Measurements from ENCODE around the gene ABI3BP.

DNA sequence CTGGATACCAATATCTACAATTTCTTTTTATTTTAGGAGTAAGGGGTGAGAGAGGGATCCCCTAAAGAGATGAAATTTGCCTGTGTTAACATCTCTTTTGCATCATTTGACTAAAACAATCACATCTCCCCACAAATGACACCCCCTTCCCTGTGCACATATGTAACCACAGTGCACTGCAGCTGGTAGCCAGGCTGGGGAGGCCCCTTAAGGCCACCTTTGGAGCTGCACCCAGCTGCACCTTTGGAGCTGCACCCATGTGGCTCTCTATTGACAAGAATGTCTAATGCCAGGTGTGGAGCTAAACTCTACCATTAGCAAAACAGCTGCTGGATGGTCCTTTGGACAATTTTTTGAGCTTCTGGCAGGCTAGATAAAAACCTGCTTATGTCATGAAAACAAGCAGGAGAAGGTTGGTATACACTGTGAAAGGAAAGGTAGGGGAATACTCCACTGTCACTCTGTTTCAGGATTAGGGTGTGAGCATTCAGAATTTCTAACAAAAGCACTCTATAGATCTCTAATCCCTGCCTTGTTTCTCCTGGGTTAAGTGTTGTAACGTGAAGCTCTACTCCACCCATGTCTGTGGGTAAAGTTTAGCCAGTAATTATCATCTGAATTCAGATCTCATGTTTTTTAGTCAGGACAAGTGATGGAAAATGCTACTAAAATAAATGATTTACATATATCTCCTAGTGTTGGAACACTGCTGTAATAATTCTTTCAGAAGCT is 231.8 kb downstream of the ABI3BP start:
- TF ChIP-seq MAX (IDR thresholded peaks at IDR 0.05): no peak
- no peak for TF ChIP-seq EP300 (IDR thresholded peaks at IDR 0.05; ENCODE audit: borderline replicate concordance)
- TF ChIP-seq USF1 (IDR thresholded peaks at IDR 0.05): no peak
- no peak for TF ChIP-seq CEBPB (IDR thresholded peaks at IDR 0.05)
- no peak for TF ChIP-seq CREB1 (IDR thresholded peaks at IDR 0.05; ENCODE audit: low read depth)
- peak; percentile 38 for TF ChIP-seq RAD21 (IDR thresholded peaks at IDR 0.05; ENCODE audit: low read depth)
- no peak for TF ChIP-seq REST (IDR thresholded peaks at IDR 0.05; ENCODE audit: low read depth)

Data from Ishikawa (cell line).